Progenitor cell of endocrine pancreas (in vitro differentiated cells): ENCODE results near the gene RBM10. TPM values are rescaled to one million over a fixed set of nuclear protein-coding genes. Genes with fewer than 3 reads are reported as not detected.

Source experiments
- DNase-seq: peaks from one replicate; pipeline ENCODE4 v3.0.0; 2021; ENCODE audit warnings: low spot score; ENCODE audit not compliant: unreplicated experiment
- H3K27ac Mint-ChIP-seq: 2 replicates; pipeline ENCODE4 v1.8.0; 2021; ENCODE audit warnings: mild to moderate bottlenecking, moderate library complexity, mixed read lengths
- H3K27me3 Mint-ChIP-seq: 2 replicates; pipeline ENCODE4 v1.8.0; 2021; ENCODE audit warnings: mixed read lengths
- H3K36me3 Mint-ChIP-seq: 2 replicates; pipeline ENCODE4 v1.8.0; 2022; ENCODE audit warnings: mixed read lengths; ENCODE audit not compliant: insufficient read depth
- H3K4me1 Mint-ChIP-seq: 2 replicates; pipeline ENCODE4 v1.8.0; 2021; ENCODE audit warnings: low read depth, mixed read lengths
- H3K4me3 Mint-ChIP-seq: 2 replicates; pipeline ENCODE4 v1.8.0; 2021; ENCODE audit warnings: low read depth, mild to moderate bottlenecking, moderate library complexity, mixed read lengths
- H3K9me3 Mint-ChIP-seq: 2 replicates; pipeline ENCODE4 v1.8.0; 2021; ENCODE audit warnings: low read depth, mixed read lengths
- CTCF ChIP-seq: fragments of 200-600 bp; sonication (generic); IDR thresholded peaks from one replicate; pipeline ENCODE4 v1.5.0; 2021; ENCODE audit warnings: antibody characterized with exemption, mild to moderate bottlenecking; ENCODE audit not compliant: unreplicated experiment
- total RNA-seq: library from RNA; stranded (reverse); gene quantifications from 2 replicates; pipeline ENCODE4 v1.2.1, GENCODE V29; 2021

The RBM10 gene
- total RNA-seq, 1 donor from 2014 or later = 68.2 TPM

- H3K9me3 Mint-ChIP-seq = peaks cover 10% of the 10 kb centered on the region
- no peak overlapping the region for H3K27ac Mint-ChIP-seq
- peaks cover 15% of the 10 kb centered on the region for H3K36me3 Mint-ChIP-seq
- no peak for TF ChIP-seq CTCF
- H3K27me3 Mint-ChIP-seq = no peaks in the 10 kb centered on the region
- no peak overlapping the region for H3K4me3 Mint-ChIP-seq
- H3K4me1 Mint-ChIP-seq = peaks cover 6% of the 10 kb centered on the region
- DNase-seq = no peak
Measured at GRCh38 chrX:47146936-47147859, 2.2 kb downstream of the RBM10 start.

- H3K9me3 Mint-ChIP-seq = peaks cover 3% of the 10 kb centered on the region
- no peak for DNase-seq
- no peak overlapping the region for H3K27ac Mint-ChIP-seq
Measured at GRCh38 chrX:47148946-47149345, 3.9 kb downstream of the RBM10 start.

GRCh38 chrX:47151435-47151834, 6.4 kb downstream of the RBM10 start:
- TF ChIP-seq CTCF = no peak
- Mint-ChIP-seq H3K27ac (no peak overlapping the region), H3K4me1 (peaks cover 1% of the 10 kb centered on the region), H3K36me3 (peaks cover 13% of the 10 kb centered on the region), H3K4me3 (no peak overlapping the region), H3K27me3 (no peaks in the 10 kb centered on the region), H3K9me3 (peaks cover 3% of the 10 kb centered on the region)
- DNase-seq = no peak

More at GRCh38 chrX:47148946-47149345, 3.9 kb downstream of the RBM10 start:
- Mint-ChIP-seq H3K4me3 (no peak overlapping the region), H3K36me3 (peaks cover 11% of the 10 kb centered on the region), H3K27me3 (no peaks in the 10 kb centered on the region), H3K4me1 (peaks cover 6% of the 10 kb centered on the region)
- TF ChIP-seq CTCF = no peak

- Mint-ChIP-seq H3K36me3 (peaks cover 11% of the 10 kb centered on the region), H3K27me3 (no peaks in the 10 kb centered on the region), H3K4me1 (no peaks in the 10 kb centered on the region), H3K9me3 (no peaks in the 10 kb centered on the region), H3K27ac (no peak overlapping the region), H3K4me3 (no peak overlapping the region)
- DNase-seq = no peak
- no peak for TF ChIP-seq CTCF
Measured at GRCh38 chrX:47156611-47157520, 11.8 kb downstream of the RBM10 start.

GRCh38 chrX:47158131-47158530, 13.1 kb downstream of the RBM10 start:
- Mint-ChIP-seq H3K36me3 (peaks cover 14% of the 10 kb centered on the region), H3K27ac (no peak overlapping the region), H3K4me3 (no peak overlapping the region), H3K27me3 (no peaks in the 10 kb centered on the region), H3K9me3 (no peaks in the 10 kb centered on the region), H3K4me1 (no peaks in the 10 kb centered on the region)
- no peak for DNase-seq
- no peak for TF ChIP-seq CTCF
